GM18907 (cell line): ENCODE measurements around the gene KHDRBS1.
"Not testable (repeated sequence)": the region's sequence is repeated elsewhere in the genome, so short reads cannot be mapped to it uniquely, and the experiment has no call there.

ENCODE experiments used
- ATAC-seq: cut with Tn5 transposase; IDR thresholded peaks from one replicate; pipeline ENCODE4 v1.9.1; 2021; ENCODE audit warnings: mild to moderate bottlenecking, moderate library complexity; ENCODE audit not compliant: unreplicated experiment

KHDRBS1 gene, protein sequence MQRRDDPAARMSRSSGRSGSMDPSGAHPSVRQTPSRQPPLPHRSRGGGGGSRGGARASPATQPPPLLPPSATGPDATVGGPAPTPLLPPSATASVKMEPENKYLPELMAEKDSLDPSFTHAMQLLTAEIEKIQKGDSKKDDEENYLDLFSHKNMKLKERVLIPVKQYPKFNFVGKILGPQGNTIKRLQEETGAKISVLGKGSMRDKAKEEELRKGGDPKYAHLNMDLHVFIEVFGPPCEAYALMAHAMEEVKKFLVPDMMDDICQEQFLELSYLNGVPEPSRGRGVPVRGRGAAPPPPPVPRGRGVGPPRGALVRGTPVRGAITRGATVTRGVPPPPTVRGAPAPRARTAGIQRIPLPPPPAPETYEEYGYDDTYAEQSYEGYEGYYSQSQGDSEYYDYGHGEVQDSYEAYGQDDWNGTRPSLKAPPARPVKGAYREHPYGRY

GRCh38 chr1:32013386-32014198 lies at the start of gene KHDRBS1:
KHDRBS1 (plus strand) TSS chr1:32013868; CDS start chr1:32013996, 128 bp downstream.
- ATAC-seq = peak; percentile 80

- ATAC-seq = no peak
Observed at GRCh38 chr1:31970873-31971272, 42.8 kb upstream of the KHDRBS1 start.

DNA sequence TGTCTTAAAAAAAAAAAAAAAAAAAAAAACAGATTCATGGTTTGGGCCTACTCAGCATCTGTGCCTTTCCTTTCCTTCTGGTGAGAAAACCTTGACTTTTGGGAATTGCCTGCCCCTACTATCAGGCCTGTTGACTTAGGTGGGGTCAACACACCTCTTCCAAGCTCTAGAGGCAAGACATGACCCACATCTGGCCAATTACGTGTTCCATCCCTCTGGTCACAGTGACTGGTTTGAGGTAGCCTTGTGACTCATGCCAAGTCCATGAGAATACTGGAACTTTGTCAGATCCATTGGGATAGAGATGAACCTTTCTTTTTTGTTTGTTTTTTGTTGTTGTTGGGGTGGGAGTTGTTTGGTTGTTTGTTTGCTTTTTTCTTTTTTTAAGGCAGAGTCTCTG lies 37.3 kb upstream of the KHDRBS1 start:
- no peak for ATAC-seq

- ATAC-seq = no peak
Observed at GRCh38 chr1:31977385-31978131, 36.1 kb upstream of the KHDRBS1 start.

GRCh38 chr1:31978843-31979400 lies 34.7 kb upstream of the KHDRBS1 start:
- ATAC-seq = no peak

DNA sequence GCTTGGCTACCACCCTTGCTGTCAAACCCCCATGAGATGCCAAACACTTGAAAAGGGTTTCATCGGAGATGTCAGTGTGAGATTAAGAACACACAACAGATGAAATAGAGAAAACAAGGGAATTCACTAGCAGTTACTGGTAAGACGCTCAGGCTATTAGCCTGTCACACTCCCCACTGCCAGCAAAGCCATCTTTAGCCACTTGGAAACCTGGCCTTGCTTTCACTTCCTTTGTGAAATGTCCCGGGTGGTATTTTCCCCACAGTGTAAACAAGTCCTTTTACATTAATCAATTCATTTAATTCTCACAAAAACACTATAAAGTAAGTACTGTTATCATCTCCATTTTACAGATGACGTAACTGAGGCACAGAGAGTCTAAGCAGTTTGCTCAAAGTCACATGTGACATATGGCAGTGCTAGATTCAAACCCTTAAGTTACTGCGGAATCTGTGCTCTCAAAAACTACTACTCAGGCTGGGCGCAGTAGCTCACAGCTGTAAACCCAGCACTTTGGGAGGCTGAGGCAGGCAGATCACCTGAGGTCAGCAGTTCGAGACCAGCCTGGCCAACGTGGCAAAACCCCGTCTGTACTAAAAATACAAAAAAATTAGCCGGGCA lies 32.7 kb upstream of the KHDRBS1 start:
- peak; percentile 44 for ATAC-seq

DNA sequence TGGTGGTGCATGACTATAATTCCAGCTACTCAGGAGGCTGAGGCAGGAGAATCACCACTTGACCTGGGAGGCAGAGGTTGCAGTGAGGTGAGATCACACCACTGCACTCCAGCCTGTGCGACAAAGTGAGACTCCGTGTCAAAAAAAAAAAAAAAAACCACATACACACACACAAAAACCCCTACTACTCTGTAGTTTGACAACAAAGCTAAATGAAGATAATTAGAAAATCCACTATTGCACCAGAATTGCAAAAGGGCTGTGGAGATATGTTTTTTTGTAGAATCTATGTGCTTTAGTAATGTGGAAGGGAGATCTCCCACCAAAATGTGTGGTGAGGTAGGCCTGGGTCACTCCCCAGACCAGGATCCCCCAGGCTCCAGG lies 32.2 kb upstream of the KHDRBS1 start:
- no peak for ATAC-seq

DNA sequence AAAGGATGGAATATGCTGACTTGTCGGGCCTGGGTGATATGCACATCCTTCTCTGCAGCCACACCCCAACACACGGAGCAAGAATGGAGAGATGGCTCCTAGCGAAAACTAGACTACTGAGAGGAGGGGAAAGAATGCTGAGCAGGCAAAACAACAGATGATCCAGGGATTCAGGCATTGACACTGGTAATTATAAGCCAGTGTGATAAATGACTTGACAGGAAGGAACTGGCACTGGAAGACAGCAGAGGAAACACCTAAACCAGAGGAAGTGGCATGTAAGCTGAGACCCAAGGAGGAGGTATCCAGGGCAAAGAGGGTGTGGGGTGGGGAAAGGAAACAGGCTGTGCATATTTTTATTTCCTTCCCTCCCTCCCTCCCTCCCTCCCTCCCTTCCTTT lies 31.7 kb upstream of the KHDRBS1 start:
- no peak for ATAC-seq

- no peak for ATAC-seq
Observed at GRCh38 chr1:31984419-31985347, 29.0 kb upstream of the KHDRBS1 start.

DNA sequence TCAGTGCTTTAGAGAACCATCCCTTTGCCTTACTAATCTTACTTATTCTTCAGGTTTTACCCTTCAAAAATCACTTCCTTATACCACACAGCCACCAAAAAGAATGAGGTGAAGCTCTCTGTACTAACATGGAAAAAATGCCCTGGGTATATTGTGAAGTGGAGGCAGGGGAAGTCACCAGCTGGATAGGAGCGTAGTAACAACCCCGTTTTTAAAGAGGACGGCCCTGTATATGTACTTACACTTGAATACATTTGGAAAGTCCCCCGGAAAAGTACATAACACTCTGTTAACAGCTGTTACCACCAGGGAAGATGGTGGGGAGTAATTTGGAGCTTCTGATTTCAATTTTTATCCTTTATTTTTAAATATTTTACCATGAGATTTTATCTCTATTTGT lies 28.2 kb upstream of the KHDRBS1 start:
- peak; percentile 55 for ATAC-seq

- no peak for ATAC-seq
Observed at GRCh38 chr1:31987135-31987619, 26.5 kb upstream of the KHDRBS1 start.

DNA sequence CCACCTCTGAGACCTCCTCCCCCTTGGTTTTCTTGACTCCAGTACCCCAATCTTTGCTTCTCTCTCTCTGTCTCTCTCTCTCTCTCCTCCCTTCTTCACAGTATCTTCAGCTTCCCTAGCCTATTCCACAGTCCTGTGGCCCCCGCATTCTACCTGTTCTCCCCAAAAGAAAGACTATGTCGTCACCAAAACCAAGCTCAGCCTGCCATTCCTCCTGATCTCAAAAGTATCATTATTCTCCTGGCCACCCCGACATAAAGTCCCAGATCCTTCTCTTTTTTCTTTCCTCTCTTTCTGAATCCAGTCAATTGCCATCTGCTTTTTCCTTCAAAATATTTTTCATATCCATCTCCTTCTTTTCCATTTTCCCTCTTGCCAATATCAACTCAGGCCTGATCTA lies 23.7 kb upstream of the KHDRBS1 start:
- ATAC-seq = no peak

DNA sequence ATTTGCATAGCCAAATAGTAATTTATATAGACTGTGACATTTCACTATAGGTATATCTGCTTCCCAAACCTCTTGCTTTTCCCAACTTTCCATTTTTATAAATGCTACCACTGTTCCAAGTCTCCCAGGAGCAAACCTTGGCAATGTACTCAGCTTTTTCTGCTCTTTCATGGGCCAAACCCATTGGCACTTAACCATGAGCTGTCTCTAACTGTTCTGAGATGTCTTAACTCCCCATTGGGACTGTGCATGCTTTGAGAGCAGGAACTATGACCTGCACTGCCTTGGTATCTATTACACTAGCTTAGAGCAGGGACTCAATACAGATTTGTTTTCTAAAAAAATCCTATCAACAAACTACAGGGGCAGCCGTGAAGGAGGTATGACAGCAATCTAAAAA lies 22.5 kb upstream of the KHDRBS1 start:
- no peak for ATAC-seq

DNA sequence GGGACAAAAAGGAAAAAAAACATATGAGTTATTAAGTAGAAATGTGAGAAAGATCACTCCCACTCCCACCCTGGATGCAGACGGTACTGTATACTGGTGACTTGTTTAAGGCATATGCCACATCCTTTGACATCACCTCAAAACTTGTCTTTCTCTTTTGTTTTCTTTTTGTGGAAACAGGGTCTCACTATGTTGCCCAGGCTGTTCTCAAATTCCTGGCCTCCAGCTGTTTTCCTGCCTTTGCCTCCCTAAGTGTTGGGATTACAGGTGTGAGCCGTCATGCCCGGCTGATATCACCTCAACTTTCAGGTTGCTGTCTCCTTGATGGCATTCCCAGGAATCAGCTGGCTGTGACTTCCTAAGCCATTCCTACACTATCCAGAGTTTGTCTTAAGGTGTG lies 18.4 kb upstream of the KHDRBS1 start:
- ATAC-seq = no peak

DNA sequence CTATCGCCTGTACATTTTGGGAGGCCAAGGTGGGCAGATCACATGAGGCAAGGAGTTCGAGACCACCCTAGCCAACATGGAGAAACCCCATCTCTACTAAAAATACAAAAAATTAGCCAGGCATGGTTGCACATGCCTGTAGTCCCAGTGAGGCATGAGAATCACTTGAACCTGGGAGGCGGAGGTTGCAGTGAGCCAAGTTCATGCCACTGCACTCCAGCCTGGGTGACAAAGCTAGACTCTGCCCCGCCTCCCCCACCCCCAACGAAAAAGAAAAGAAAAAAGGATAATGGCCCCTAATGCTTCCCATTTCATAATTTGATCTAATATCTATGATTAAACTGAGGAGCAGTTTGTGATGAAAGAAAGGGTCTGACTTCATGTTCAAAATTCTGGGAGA lies 17.5 kb upstream of the KHDRBS1 start:
- ATAC-seq = not testable (repeated sequence)

DNA sequence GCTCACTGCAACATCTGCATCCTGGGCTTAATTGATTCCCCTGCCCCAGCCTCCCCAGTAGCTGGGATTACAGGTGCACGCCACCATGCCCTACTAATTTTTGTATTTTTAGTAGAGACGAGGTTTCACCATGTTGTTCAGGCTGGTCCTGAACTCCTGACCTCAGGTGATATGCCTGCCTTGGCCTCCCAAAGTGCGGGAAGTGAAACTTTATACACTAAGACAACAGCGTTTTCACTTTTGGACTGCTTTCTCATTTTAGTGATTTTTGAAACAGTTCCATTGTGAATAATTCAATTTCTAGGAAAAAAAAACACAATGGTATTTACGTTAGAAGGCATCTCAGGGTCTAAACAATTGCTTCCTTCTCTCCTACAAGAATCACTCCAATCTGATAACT lies 11.8 kb upstream of the KHDRBS1 start:
- ATAC-seq = no peak

DNA sequence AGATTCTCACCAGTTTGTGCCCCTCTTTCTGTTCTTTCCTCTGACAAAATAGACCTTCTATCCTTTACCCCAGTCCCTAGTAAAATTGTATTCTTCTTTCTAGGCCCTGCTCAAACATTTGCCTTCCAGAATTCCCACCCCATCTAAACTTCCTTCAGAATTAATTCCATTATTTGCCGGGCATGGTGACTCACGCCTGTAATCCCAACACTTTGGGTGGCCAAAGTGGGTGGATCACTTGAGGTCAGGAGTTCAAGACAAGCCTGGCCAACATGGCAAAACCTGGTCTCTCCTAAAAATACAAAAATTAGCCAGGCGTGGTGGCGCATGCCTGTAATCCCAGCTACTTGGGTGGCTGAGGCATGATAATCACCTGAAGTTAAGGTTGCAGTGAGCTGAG lies 11.4 kb upstream of the KHDRBS1 start:
- ATAC-seq = not testable (repeated sequence)

DNA sequence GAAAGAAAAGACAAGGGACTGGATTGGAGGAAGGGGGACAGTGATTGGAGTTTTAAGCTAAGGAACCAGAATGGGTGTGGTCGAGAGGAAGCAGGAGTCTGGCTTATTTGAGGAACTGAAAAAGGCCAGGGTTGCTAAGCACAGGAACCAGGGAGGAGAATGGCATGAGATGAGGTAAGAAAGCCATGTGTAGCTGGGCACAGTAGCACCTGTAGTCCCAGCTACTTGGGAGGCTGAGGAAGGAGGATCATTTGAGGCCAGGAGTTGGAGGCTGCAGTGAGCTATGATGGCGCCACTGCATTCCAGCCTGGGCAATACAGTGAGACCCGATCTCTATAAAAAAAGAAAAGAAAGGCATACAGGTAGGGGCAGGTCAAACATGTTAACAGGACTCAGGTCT lies 8.1 kb upstream of the KHDRBS1 start:
- no peak for ATAC-seq

GRCh38 chr1:32007591-32007940 lies 6.1 kb upstream of the KHDRBS1 start:
- no peak for ATAC-seq
